T47D (cell line): ENCODE measurements around the gene CNNM4.
"Not testable (repeated sequence)": the region's sequence is repeated elsewhere in the genome, so short reads cannot be mapped to it uniquely, and the experiment has no call there.

Source experiments
- DNase-seq, 2 experiments: peaks; one replicate each; pipeline versions ENCODE4 v3.0.0 to v3.0.0-alpha.2; 2011 to 2012; ENCODE audit warnings: low read depth in 1 of 2, low spot score in 1 of 2
- JUND ChIP-seq: IDR thresholded peaks from 2 replicates; pipeline ENCODE4 v1.6.1; 2012; ENCODE audit warnings: low read depth
- in situ Hi-C: cut with HindIII; loops from 2 replicates; pipeline ENCODE4 v1.10.0; 2016; ENCODE audit warnings: low sequenced_read_pairs, low pct_unique_long_range_greater_than_20kb

The CNNM4 gene

DNA sequence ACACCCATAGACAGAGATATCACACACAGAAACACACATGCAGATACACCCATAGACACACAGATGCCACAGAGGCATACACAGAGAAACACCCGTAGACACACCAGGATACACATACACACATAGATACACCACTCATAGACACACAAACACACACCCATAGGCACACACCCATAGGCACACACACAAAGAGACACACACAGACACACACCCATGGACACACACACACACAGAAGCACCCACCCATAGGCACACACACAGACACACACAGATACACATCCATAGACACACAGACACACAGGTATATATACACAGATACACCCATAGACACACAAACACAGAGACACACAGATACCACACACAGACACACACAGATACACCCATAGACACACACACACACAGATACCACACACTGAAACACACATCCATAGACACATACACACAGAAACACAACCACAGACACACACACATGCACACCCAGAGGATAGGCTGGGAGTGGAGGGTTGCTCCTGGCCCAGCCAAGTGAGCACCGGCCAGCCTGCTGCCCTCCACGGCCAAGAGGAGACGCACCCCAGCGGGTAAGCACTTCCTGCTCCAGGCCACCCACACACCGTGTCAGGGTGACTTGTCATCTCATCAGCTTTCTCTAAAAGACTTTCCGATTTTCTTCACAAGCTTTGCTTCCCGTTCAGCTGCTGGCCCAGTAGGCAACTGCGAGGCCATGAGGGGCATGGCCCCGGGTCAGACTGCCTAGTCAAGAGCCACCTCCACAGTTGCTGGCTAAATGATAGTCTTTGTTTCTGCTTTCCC is 41.3 kb downstream of the CNNM4 start:
- in situ Hi-C loops, result no loop called here
- DNase-seq, result no peak
- no peak for TF ChIP-seq JUND

DNA sequence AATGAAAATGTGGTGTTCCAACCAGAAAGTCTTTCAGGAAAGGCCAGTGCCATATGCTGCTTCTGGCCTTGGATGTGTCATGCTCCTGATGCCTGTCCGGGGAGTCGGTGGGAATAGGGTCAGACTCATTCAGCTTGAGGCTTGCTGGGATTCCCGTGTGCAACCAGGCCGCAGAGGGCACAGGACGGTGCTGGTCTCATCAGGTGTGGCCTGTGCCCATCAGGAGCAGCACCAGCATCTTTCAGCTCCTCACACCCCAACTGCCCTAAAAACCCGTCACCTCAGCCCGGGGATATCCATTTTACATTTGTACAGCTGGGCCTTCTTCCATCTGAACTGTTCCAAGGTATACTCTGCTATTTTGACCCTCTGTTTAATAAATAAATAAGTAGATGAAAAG is 42.0 kb downstream of the CNNM4 start:
- TF ChIP-seq JUND, result no peak
- DNase-seq, result no peak
- in situ Hi-C loops, result no loop called here

DNA sequence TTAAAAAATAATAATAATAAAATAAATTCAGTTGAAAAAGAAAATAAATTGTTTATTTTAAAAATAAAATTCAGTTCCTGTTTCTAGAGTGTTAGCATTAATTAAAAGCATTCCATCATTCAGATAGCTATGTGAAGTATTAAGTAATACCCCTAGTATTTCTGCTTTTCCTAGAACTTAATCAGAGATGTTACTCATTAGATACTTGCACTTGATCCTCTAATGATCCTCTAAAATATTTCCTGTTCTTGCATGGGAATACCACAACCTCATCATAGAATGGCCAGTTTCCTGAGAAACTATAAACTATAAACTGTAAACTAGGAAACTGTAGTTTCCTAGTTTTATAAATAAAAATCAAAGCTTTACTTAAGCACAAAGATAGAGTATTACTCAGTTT is 44.3 kb downstream of the CNNM4 start:
- TF ChIP-seq JUND, result no peak
- no peak for DNase-seq
- in situ Hi-C loops, result no loop called here

DNA sequence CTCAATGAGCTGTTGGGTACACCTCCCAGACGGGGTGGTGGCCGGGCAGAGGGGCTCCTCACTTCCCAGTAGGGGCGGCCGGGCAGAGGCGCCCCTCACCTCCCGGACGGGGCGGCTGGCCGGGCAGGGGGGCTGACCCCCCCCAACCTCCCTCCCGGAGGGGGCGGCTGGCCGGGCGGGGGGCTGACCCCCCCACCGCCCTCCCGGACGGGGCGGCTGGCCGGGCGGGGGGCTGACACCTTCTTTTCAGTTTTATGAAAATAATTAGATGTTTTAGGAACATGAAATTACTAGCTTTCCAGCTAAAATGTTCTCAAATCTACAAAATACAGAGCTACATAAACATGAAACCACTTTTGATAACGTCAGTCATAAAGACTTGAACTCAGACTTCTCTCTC is 45.2 kb downstream of the CNNM4 start:
- in situ Hi-C loops, DNase-seq: not testable (repeated sequence)

DNA sequence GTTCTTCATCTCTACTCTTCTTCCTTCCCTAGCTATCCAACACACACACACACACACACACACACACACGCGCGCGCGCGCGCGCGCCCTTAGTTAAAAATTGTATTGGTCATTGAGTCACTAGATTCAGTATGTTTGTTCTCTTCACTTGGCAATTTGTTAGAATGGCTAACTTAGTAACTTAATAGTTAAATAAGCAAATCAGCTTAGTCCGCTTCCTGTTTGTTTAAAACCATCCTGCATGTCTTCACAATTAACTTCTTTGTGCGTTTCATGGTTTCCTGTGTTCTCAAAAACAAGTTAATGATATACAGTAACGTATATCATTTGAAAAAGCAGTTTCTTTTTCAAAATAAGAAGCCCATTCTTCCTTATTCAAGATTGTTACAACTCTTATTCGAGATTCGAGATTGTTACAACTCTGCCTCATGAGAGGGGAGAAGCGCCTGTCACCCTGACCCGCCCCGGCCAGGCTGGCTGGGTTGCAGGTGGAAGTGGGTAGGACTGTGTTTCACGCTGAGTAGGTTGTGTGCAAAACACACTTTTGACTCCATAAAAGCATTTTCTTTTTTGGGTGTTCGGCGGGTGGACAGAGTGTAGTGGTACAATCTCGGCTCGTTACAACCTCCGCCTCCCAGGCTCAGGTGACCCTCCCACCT is 45.9 kb downstream of the CNNM4 start:
- no peak for TF ChIP-seq JUND
- in situ Hi-C loops, result no loop called here
- no peak for DNase-seq

DNA sequence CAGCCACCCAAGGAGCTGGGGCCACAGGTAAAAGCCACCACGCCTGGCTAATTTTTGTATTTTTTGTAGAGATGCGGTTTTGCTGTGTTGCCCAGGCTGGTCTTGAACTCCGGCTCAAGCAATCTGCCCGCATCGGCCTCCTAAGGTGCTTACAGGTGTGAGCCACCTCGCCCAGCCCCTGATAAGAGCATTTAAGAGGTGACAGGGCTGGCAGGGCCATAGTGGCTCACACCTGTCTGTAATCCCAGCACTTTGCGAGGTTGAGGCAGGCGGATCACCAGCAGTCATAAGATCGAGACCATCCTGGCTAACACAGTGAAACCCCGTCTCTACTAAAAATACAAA is 46.4 kb downstream of the CNNM4 start:
- in situ Hi-C loops, result no loop called here
- no peak for TF ChIP-seq JUND

DNA sequence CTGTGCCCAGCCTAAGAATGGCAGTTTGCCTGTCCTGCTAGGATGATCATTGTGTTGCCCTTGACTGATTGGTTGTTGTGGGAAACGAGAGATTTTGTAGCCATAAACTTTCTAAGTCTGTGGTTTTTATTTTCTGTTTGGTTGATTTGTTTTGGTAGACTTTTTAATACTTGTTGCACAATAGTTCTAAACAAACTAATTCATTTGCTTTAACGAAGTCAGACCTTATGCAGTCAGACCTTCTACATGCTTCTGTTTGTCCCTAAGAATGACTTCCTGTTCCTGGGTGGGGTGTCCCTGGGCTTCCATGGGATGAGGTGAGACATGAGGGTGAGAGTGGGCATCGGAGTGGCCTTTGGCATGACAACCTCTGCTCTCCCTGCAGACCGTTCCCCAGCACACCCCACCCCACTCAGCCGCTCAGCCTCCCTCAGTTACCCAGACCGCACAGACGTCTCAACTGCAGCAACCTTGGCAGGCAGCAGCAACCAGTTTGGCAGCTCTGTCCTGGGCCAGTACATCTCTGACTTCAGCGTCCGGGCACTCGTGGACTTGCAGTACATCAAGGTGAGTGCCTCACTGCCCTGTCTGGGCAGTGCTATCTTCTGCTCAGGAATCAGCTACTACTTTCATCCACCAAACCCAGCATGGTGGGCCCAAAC is 47.6 kb downstream of the CNNM4 start:
- no peak for TF ChIP-seq JUND
- in situ Hi-C loops, result no loop called here
- no peak for DNase-seq

More for the DNA sequence above, 46.4 kb downstream of the CNNM4 start:
- no peak for DNase-seq

DNA sequence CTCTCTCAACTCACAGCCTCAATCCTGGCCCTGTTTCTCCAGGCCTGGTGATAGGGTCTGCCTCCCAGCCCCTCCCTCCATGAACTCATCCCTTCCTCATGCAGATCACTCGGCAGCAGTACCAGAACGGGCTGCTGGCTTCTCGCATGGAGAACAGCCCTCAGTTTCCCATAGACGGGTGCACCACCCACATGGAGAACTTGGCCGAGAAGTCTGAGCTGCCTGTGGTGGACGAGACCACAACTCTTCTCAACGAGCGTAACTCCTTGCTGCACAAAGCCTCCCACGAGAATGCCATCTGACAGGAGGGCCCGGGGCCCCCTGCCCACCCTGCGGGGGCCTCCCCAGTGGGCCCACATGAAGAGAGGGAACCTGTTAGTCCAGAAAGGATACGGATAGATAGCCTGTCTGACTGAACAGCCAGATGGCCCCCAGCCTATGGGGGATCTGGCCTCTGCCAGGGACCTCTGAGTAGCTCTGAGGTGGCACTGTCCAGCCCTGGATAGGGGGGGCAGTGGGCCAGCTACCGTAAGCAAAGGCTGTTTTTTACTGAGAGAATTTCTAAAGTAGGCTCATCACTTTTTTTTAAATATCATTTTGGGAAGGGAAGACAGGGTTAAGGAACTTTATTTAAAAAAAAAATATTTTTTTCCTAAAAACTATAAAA is 48.6 kb downstream of the CNNM4 start:
- in situ Hi-C loops, result no loop called here
- no peak for TF ChIP-seq JUND
- no peak for DNase-seq

DNA sequence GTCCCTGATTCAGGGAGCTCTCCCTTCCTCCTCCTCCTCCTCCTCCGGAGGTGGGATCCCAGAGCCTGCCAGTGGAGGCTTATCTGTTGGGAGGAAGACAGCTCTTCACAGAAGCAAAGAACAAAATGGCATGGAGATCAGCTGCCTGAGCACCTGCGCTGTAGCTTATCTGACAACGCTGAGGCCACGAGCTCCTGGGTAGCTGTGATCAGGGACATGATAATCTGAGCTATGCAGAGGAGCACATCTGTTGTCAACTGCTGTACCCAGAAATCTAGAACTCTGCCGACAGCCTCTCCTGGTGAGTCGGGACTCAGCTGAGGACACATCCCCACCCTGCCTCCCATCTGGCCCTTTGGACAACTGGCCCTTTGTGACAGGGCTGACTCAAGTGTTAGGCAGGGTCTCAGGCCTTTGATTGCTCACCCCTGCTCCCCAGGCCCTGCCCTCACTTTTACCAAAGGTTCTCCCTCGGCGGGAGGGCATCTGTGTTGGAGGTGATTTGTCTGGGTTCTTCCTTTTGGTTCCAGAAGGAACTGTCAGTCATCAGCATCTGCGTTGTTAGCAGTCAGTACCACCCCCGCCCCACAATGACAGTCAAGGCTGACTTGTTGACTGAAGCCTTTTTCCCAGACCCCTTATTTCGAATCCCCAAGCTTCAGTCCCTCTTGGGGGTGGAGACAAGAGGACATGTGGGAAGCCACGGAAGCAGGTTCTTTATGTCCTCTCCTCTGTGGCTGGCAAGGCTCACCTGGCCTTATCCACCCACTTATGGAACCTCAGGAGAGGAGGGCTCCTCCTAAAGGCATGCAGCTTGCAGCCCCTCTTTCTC is 49.5 kb downstream of the CNNM4 start:
- TF ChIP-seq JUND, result no peak
- DNase-seq, result no peak
- in situ Hi-C loops, result no loop called here

DNA sequence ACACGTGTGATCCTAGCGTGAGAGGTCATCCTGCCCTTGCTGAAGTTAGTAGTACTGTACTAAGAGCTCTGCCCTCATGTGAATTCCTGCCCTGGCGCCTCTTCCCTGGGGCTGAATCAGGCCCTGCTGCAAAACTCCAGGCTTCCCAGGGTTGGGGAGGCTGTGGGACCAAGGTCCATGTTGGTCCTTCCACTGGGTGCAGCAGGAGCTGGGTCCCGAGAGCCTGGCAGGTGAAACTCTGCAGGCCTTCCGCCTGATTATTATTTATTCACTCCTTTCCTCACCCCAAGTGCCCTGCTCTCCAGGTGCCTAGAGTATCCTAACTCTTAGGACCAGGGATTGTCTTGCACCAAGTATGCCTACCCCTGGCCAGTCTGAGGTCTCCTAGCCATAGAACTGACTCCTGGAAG is 50.1 kb downstream of the CNNM4 start:
- no peak for DNase-seq
- TF ChIP-seq JUND, result no peak
- in situ Hi-C loops, result no loop called here

DNA sequence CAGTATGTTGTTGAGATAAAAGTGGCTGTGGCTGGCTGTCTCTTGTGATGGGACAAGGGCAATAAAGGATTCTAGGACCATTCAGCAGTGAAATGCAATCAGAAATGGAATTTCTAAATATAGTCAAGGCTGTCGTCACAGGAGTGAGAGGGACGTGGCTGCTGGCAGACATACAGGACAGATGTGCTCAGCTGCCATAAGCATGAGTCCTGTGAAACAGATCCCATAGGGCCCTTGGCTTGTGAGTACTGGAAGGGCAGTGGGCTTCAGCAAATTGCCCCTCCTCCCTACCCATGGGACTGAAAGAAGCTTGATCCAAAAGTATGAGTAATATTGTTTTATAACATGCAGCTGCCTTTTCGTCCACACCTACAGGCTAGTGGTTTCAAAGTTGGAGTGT is 51.2 kb downstream of the CNNM4 start:
- in situ Hi-C loops, result no loop called here
- no peak for TF ChIP-seq JUND

DNA sequence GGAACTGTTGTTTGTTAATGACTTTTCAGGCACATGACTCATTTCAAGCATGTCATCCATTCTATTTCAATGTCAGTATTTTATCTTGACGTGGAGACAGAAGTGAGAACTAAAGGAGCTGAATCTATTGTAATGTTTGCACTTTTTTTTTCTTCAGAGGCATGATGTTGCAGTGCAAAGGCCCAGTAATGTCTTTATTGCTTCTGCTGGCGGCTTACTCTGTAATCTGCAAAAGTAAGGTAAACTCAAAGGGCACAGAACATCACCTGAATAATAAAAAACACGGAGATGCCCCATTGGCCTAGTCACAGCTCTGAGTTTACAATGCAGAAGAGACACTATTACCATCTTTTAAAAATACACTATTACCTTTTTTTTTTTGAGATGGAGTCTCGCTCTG is 53.0 kb downstream of the CNNM4 start:
- DNase-seq, result no peak
- TF ChIP-seq JUND, result no peak
- in situ Hi-C loops, result no loop called here

More for the DNA sequence above, 51.2 kb downstream of the CNNM4 start:
- DNase-seq, result no peak
